Measurements from ENCODE around the gene SORCS2.

- no peak for TF ChIP-seq EZH2phosphoT487 (IDR thresholded peaks at IDR 0.05; ENCODE audit: insufficient read depth, low read depth)
- no peak for TF ChIP-seq EZH2 (IDR thresholded peaks at IDR 0.05; ENCODE audit: insufficient read depth, poor library complexity, severe bottlenecking)
Observed at GRCh38 chr4:7714176-7714575, 521.8 kb downstream of the SORCS2 start.

Measured in GM23248 (cell line).